Neural progenitor cell (in vitro differentiated cells): Measurements from ENCODE around the gene PLA2G6. TPM values are rescaled to one million over a fixed set of nuclear protein-coding genes. Genes with fewer than 3 reads are reported as not detected.
A peak's percentile ranks its signal among the peaks of the same experiment; 100 is the strongest.

Source experiments
- DNase-seq: peaks from one replicate; pipeline ENCODE4 v3.0.0-alpha.2; 2016; ENCODE audit warnings: low spot score
- H2AFZ ChIP-seq: fragments of 200-600 bp; sonication (generic); replicated peaks from 2 replicates; pipeline ENCODE4 v1.6.1; 2016; ENCODE audit warnings: antibody characterized with exemption
- H3F3A ChIP-seq: fragments of 200-600 bp; sonication (generic); 2 replicates; pipeline ENCODE4 v1.6.1; 2016; ENCODE audit warnings: antibody characterized with exemption, low read depth
- H3K27ac ChIP-seq: fragments of 200-600 bp; sonication (generic); 2 replicates; pipeline ENCODE4 v1.5.1; 2016; ENCODE audit warnings: mild to moderate bottlenecking
- H3K27me3 ChIP-seq: fragments of 200-600 bp; sonication (generic); 2 replicates; pipeline ENCODE4 v1.6.1; 2016; ENCODE audit warnings: mild to moderate bottlenecking, moderate library complexity
- H3K36me3 ChIP-seq: fragments of 200-600 bp; sonication (generic); 2 replicates; pipeline ENCODE4 v1.5.1; 2016
- H3K4me1 ChIP-seq: fragments of 200-600 bp; sonication (generic); 2 replicates; pipeline ENCODE4 v1.6.1; 2016; ENCODE audit warnings: mixed run types
- H3K4me2 ChIP-seq: fragments of 200-600 bp; sonication (generic); 2 replicates; pipeline ENCODE4 v1.6.1; 2016
- H3K4me3 ChIP-seq: fragments of 200-600 bp; sonication (generic); 2 replicates; pipeline ENCODE4 v1.5.1; 2016
- H3K79me2 ChIP-seq: fragments of 200-600 bp; sonication (generic); 2 replicates; pipeline ENCODE4 v1.6.1; 2016; ENCODE audit warnings: low read depth
- H3K9ac ChIP-seq: fragments of 200-600 bp; sonication (generic); 2 replicates; pipeline ENCODE4 v1.6.1; 2016
- H3K9me3 ChIP-seq: fragments of 200-600 bp; sonication (generic); 2 replicates; pipeline ENCODE4 v1.5.1; 2016; ENCODE audit warnings: low read depth
- H4K20me1 ChIP-seq: fragments of 200-600 bp; sonication (generic); 2 replicates; pipeline ENCODE4 v1.6.1; 2016; ENCODE audit warnings: low read depth
- H3K27ac Mint-ChIP-seq: 3 replicates; pipeline ENCODE4 v1.8.0; 2021; ENCODE audit warnings: mixed read lengths
- H3K27me3 Mint-ChIP-seq: 2 replicates; pipeline ENCODE4 v1.8.0; 2022; ENCODE audit warnings: low read depth, mild to moderate bottlenecking, inconsistent platforms, moderate library complexity, mixed read lengths; ENCODE audit not compliant: insufficient read depth
- H3K36me3 Mint-ChIP-seq: 3 replicates; pipeline ENCODE4 v1.8.0; 2021; ENCODE audit warnings: mixed read lengths
- H3K4me1 Mint-ChIP-seq: 3 replicates; pipeline ENCODE4 v1.8.0; 2021; ENCODE audit warnings: mixed read lengths
- H3K4me3 Mint-ChIP-seq: 3 replicates; pipeline ENCODE4 v1.8.0; 2021; ENCODE audit warnings: mild to moderate bottlenecking, moderate library complexity, mixed read lengths
- H3K9me3 Mint-ChIP-seq: 3 replicates; pipeline ENCODE4 v1.8.0; 2020; ENCODE audit warnings: mixed read lengths
- EZH2 ChIP-seq: fragments of 200-600 bp; sonication (generic); IDR thresholded peaks from 2 replicates; pipeline ENCODE4 v1.6.1; 2017; ENCODE audit warnings: antibody characterized with exemption, mild to moderate bottlenecking, moderate library complexity
- EZH2phosphoT487 ChIP-seq: fragments of 200-600 bp; sonication (generic); IDR thresholded peaks from 2 replicates; pipeline ENCODE4 v1.6.1; 2017; ENCODE audit warnings: antibody characterized with exemption
- total RNA-seq: library from RNA; depleted of rRNA; stranded (reverse); fragments of >200 nt; gene quantifications from 2 replicates; pipeline ENCODE4 v1.2.3, GENCODE V29; 2015; ENCODE audit warnings: low replicate concordance
- TF ChIP-seq, protein P1 (sequence below): fragments of 200-600 bp; sonication (generic); IDR thresholded peaks from 2 replicates; pipeline ENCODE4 v1.5.1; 2017; ENCODE audit warnings: antibody characterized with exemption, mild to moderate bottlenecking

Gene PLA2G6
- total RNA-seq, 1 donor from 2014 or later: 20.1 TPM

GRCh38 chr22:38098410-38099249, 83.0 kb downstream of the PLA2G6 start:
- no peaks in the 10 kb centered on the region for H3K36me3 Mint-ChIP-seq

GRCh38 chr22:38097557-38098409, 83.8 kb downstream of the PLA2G6 start:
- Histone ChIP-seq H4K20me1 (no peaks in the 10 kb centered on the region), H3K9me3 (no peaks in the 10 kb centered on the region), H3K4me3 (peak overlapping the region; percentile 36), H2AFZ (peak overlapping the region; percentile 71), H3K36me3 (no peaks in the 10 kb centered on the region), H3K27ac (no peak overlapping the region), H3F3A (peaks cover 16% of the 10 kb centered on the region), H3K9ac (no peak overlapping the region), H3K27me3 (no peaks in the 10 kb centered on the region), H3K4me1 (peaks cover 12% of the 10 kb centered on the region), H3K4me2 (peak overlapping the region; percentile 77), H3K79me2 (no peaks in the 10 kb centered on the region)
- TF ChIP-seq EZH2phosphoT487: no peak
- TF ChIP-seq, protein P1, sequence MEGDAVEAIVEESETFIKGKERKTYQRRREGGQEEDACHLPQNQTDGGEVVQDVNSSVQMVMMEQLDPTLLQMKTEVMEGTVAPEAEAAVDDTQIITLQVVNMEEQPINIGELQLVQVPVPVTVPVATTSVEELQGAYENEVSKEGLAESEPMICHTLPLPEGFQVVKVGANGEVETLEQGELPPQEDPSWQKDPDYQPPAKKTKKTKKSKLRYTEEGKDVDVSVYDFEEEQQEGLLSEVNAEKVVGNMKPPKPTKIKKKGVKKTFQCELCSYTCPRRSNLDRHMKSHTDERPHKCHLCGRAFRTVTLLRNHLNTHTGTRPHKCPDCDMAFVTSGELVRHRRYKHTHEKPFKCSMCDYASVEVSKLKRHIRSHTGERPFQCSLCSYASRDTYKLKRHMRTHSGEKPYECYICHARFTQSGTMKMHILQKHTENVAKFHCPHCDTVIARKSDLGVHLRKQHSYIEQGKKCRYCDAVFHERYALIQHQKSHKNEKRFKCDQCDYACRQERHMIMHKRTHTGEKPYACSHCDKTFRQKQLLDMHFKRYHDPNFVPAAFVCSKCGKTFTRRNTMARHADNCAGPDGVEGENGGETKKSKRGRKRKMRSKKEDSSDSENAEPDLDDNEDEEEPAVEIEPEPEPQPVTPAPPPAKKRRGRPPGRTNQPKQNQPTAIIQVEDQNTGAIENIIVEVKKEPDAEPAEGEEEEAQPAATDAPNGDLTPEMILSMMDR: peak; percentile 70
- H3K4me1 Mint-ChIP-seq: peaks cover 19% of the 10 kb centered on the region
- peaks cover 6% of the 10 kb centered on the region for H3K27me3 Mint-ChIP-seq
- H3K4me3 Mint-ChIP-seq: peak overlapping the region; percentile 71
- no peaks in the 10 kb centered on the region for H3K9me3 Mint-ChIP-seq
- peak; percentile 86 for DNase-seq
- peaks cover 2% of the 10 kb centered on the region for H3K36me3 Mint-ChIP-seq
- H3K27ac Mint-ChIP-seq: no peak overlapping the region

More at GRCh38 chr22:38098410-38099249, 83.0 kb downstream of the PLA2G6 start:
- no peaks in the 10 kb centered on the region for H3K9me3 ChIP-seq
- peaks cover 12% of the 10 kb centered on the region for H3K4me1 ChIP-seq
- no peaks in the 10 kb centered on the region for H3K27me3 ChIP-seq
- no peak overlapping the region for H3K4me3 ChIP-seq
- no peaks in the 10 kb centered on the region for H3K36me3 ChIP-seq
- H3K27ac ChIP-seq: no peak overlapping the region
- Mint-ChIP-seq H3K27me3 (peaks cover 4% of the 10 kb centered on the region), H3K27ac (no peak overlapping the region), H3K4me3 (no peak overlapping the region), H3K4me1 (peaks cover 19% of the 10 kb centered on the region), H3K9me3 (no peaks in the 10 kb centered on the region)
- no peaks in the 10 kb centered on the region for H4K20me1 ChIP-seq
- no peak overlapping the region for H3K9ac ChIP-seq
- TF ChIP-seq EZH2phosphoT487: no peak
- TF ChIP-seq, protein P1: no peak
- no peak for TF ChIP-seq EZH2
- no peak overlapping the region for H3K4me2 ChIP-seq
- DNase-seq: no peak
- H2AFZ ChIP-seq: no peak overlapping the region
- peaks cover 18% of the 10 kb centered on the region for H3F3A ChIP-seq
- H3K79me2 ChIP-seq: no peaks in the 10 kb centered on the region

- H4K20me1 ChIP-seq: no peaks in the 10 kb centered on the region
- peaks cover 16% of the 10 kb centered on the region for H3F3A ChIP-seq
- H3K9ac ChIP-seq: no peak overlapping the region
- no peaks in the 10 kb centered on the region for H3K9me3 Mint-ChIP-seq
- no peak for TF ChIP-seq EZH2phosphoT487
- no peak for TF ChIP-seq EZH2
- TF ChIP-seq, protein P1: no peak
- H3K27ac Mint-ChIP-seq: peak overlapping the region; percentile 68
- H3K27me3 Mint-ChIP-seq: peaks cover 6% of the 10 kb centered on the region
- H3K4me2 ChIP-seq: peak overlapping the region; percentile 77
- no peaks in the 10 kb centered on the region for H3K9me3 ChIP-seq
- no peak overlapping the region for H3K27ac ChIP-seq
- peak overlapping the region; percentile 71 for H2AFZ ChIP-seq
- DNase-seq: peak; percentile 47
- H3K27me3 ChIP-seq: no peaks in the 10 kb centered on the region
- H3K4me3 ChIP-seq: peak overlapping the region; percentile 36
- no peaks in the 10 kb centered on the region for H3K79me2 ChIP-seq
- peaks cover 19% of the 10 kb centered on the region for H3K4me1 Mint-ChIP-seq
- peaks cover 12% of the 10 kb centered on the region for H3K4me1 ChIP-seq
- H3K36me3 ChIP-seq: no peaks in the 10 kb centered on the region
- peak overlapping the region; percentile 66 for H3K4me3 Mint-ChIP-seq
- H3K36me3 Mint-ChIP-seq: peaks cover 2% of the 10 kb centered on the region
Observed at GRCh38 chr22:38097058-38097457, 84.6 kb downstream of the PLA2G6 start.
